K562 (cell line): Measurements from ENCODE around the gene TTLL11. TPM values are rescaled to one million over a fixed set of nuclear protein-coding genes. Genes with fewer than 3 reads are reported as not detected.

Experiments
- ATAC-seq: fragments of 200-7000 bp; cut with Tn5 transposase; 3 replicates; pipeline ENCODE4 v1.9.1; 2020; ENCODE audit warnings: moderate library complexity
- BruUV-seq: library from RNA; stranded (reverse); fragments of 400-500 nt; replicated peaks from 2 replicates; lab custom pipeline; 2021; lab: Mats Ljungman, UMichigan
- CTCF ChIA-PET: fragments of 300-600 bp; formaldehyde crosslinking; extraction: SDS; loops from one replicate; lab custom pipeline; 2021; ENCODE audit warnings: low intra/inter-chr PET ratio; lab: Yijun Ruan, JAX
- POLR2A ChIA-PET: fragments of 300-600, 350-650 bp; sonication (Branson Sonifier 250); formaldehyde crosslinking; extraction: SDS; loops from one replicate; lab custom pipeline; 2021; ENCODE audit warnings: antibody characterized with exemption, inconsistent platforms; lab: Yijun Ruan, JAX
- DNase-seq, 4 experiments: peaks; one replicate each; pipeline versions ENCODE4 v3.0.0 to v3.0.0-alpha.2; 2011 to 2018; ENCODE audit warnings: low spot score in 3 of 4, mixed read lengths in 3 of 4; ENCODE audit errors: extremely low read depth in 1 of 4
- FAIRE-seq: peaks from 2 replicates; lab custom pipeline; 2011; peaks lifted over from hg19 to GRCh38; lab: Jason Lieb, UNC
- H2AFZ ChIP-seq: 2 replicates; pipeline ENCODE4 v1.6.0; 2011; ENCODE audit warnings: low read depth, low read length, control low read depth, inconsistent platforms
- H3K27ac ChIP-seq: fragments of 200-600 bp; 3 replicates; pipeline ENCODE4 v1.8.0; 2011; ENCODE audit warnings: low read depth, mild to moderate bottlenecking, control low read depth, inconsistent platforms, low read length, moderate library complexity, mixed read lengths; ENCODE audit errors: extremely low read depth
- H3K27me3 ChIP-seq, 2 experiments: fragments of 300-600 bp in 1 of 2; 2 replicates in 1 of 2; 3 replicates in 1 of 2; pipeline versions ENCODE4 v1.6.0 to v1.8.0; 2011; ENCODE audit warnings: inconsistent platforms in 2 of 2, low read length in 2 of 2, mild to moderate bottlenecking in 1 of 2, mixed read lengths in 1 of 2, moderate library complexity in 1 of 2; ENCODE audit not compliant: control insufficient read depth in 2 of 2, insufficient read depth in 2 of 2
- H3K36me3 ChIP-seq: fragments of 300-600 bp; 3 replicates; pipeline ENCODE4 v1.8.0; 2011; ENCODE audit warnings: mild to moderate bottlenecking, low read length, inconsistent platforms; ENCODE audit not compliant: control insufficient read depth, insufficient read depth
- H3K4me1 ChIP-seq, 2 experiments: fragments of 200-600 bp in 1 of 2; replicated peaks in 1 of 2; 2 replicates in 1 of 2; 3 replicates in 1 of 2; pipeline versions ENCODE4 v1.5.1 to v1.8.0; 2011; ENCODE audit warnings: inconsistent platforms in 2 of 2, low read length in 2 of 2, mild to moderate bottlenecking in 1 of 2, mixed read lengths in 1 of 2, moderate library complexity in 1 of 2; ENCODE audit not compliant: control insufficient read depth in 2 of 2, insufficient read depth in 2 of 2
- H3K4me2 ChIP-seq: 2 replicates; pipeline ENCODE4 v1.6.1; 2011; ENCODE audit warnings: low read length, control low read depth, inconsistent platforms, mixed read lengths; ENCODE audit not compliant: insufficient read depth
- H3K4me3 ChIP-seq: fragments of 200-600 bp; sonication (generic), shearing (Covaris generic); 2 replicates; pipeline ENCODE4 v1.5.1; 2016; ENCODE audit warnings: control low read depth, inconsistent platforms
- H3K79me2 ChIP-seq: fragments of 200-600 bp; 3 replicates; pipeline ENCODE4 v1.8.0; 2011; ENCODE audit warnings: low read length, inconsistent platforms; ENCODE audit not compliant: control insufficient read depth, insufficient read depth
- H3K9ac ChIP-seq, 2 experiments: 2 replicates each; pipeline versions ENCODE4 v1.6.0 to v1.6.1; 2011; ENCODE audit warnings: low read depth in 2 of 2, low read length in 2 of 2, control low read depth in 1 of 2, inconsistent platforms in 1 of 2, mild to moderate bottlenecking in 1 of 2, mixed read lengths in 1 of 2; ENCODE audit not compliant: insufficient read depth in 1 of 2
- H3K9me1 ChIP-seq: one replicate; pipeline ENCODE4 v1.6.0; 2011; ENCODE audit warnings: inconsistent platforms, mild to moderate bottlenecking, low read length, moderate library complexity; ENCODE audit not compliant: control insufficient read depth, insufficient read depth
- H3K9me3 ChIP-seq: replicated peaks from 2 replicates; pipeline ENCODE4 v1.5.1; 2011; ENCODE audit warnings: low read depth, low read length, inconsistent platforms; ENCODE audit not compliant: control insufficient read depth, insufficient read depth
- H4K20me1 ChIP-seq: replicated peaks from 2 replicates; pipeline ENCODE4 v1.6.1; 2011; ENCODE audit warnings: low read length, inconsistent platforms, mixed read lengths; ENCODE audit not compliant: control insufficient read depth, insufficient read depth
- CCAR2 ChIP-seq: fragments of 200-400 bp; formaldehyde crosslinking; IDR thresholded peaks from 2 replicates; pipeline ENCODE4 v1.6.1; 2017; ENCODE audit warnings: mild to moderate bottlenecking, low read depth, low read length
- DACH1 ChIP-seq: fragments of 450-650 bp; IDR thresholded peaks from 2 replicates; pipeline ENCODE4 v1.6.1; 2018; ENCODE audit not compliant: partially characterized antibody
- FUS ChIP-seq: fragments of 200-400 bp; formaldehyde crosslinking; optimal IDR thresholded peaks from 2 replicates; pipeline ENCODE3; 2017; ENCODE audit warnings: low read depth, low read length
- GATA2 ChIP-seq: sonication (generic); formaldehyde crosslinking; IDR thresholded peaks from 2 replicates; pipeline ENCODE4 v1.4.0; 2020; ENCODE audit warnings: mild to moderate bottlenecking, missing genetic modification reagents
- HDAC8 ChIP-seq: fragments of 450-650 bp; IDR thresholded peaks from 2 replicates; pipeline ENCODE4 v1.6.1; 2016; ENCODE audit warnings: mild to moderate bottlenecking, missing genetic modification characterization, moderate library complexity, missing compliant biosample characterization
- JUN ChIP-seq, 2 experiments: sonication (generic) in 1 of 2; formaldehyde crosslinking in 1 of 2; IDR thresholded peaks; 2 replicates each; pipeline versions ENCODE4 v1.6.1 to v1.8.0; 2012 to 2022; ENCODE audit warnings: borderline replicate concordance in 2 of 2, mild to moderate bottlenecking in 2 of 2, improper control_type of control experiment in 1 of 2, low read depth in 1 of 2, low read length in 1 of 2, missing genetic modification reagents in 1 of 2
- NCOA6 ChIP-seq: fragments of 450-650 bp; IDR thresholded peaks from 2 replicates; pipeline ENCODE4 v1.6.1; 2017; ENCODE audit warnings: mild to moderate bottlenecking
- PHB2 ChIP-seq: fragments of 450-650 bp; IDR thresholded peaks from 2 replicates; pipeline ENCODE4 v1.6.1; 2017; ENCODE audit warnings: low read depth
- TAF15 ChIP-seq: fragments of 200-400 bp; formaldehyde crosslinking; IDR thresholded peaks from 2 replicates; pipeline ENCODE4 v1.6.1; 2017; ENCODE audit warnings: mild to moderate bottlenecking, low read depth, low read length, moderate library complexity
- ZKSCAN8 ChIP-seq: fragments of 200-800 bp; sonication (Bioruptor generic); IDR thresholded peaks from 2 replicates; pipeline ENCODE4 v1.6.1; 2016; ENCODE audit warnings: missing genetic modification characterization, missing compliant biosample characterization
- ZNF143 ChIP-seq: sonication (generic); formaldehyde crosslinking; IDR thresholded peaks from 2 replicates; pipeline ENCODE4 v1.9.0; 2022; ENCODE audit warnings: mild to moderate bottlenecking, missing genetic modification reagents
- ZNF324 ChIP-seq: fragments of 250-450 bp; sonication (Bioruptor Pico); IDR thresholded peaks from 2 replicates; pipeline ENCODE4 v1.4.0; 2020; ENCODE audit warnings: mild to moderate bottlenecking
- ZNF354B ChIP-seq: fragments of 250-450 bp; sonication (Bioruptor Pico); IDR thresholded peaks from 2 replicates; pipeline ENCODE4 v1.4.0; 2020
- ZNF445 ChIP-seq: fragments of 250-450 bp; sonication (Bioruptor Pico); IDR thresholded peaks from 2 replicates; pipeline ENCODE4 v1.4.0; 2020; ENCODE audit warnings: low read depth, mild to moderate bottlenecking, moderate library complexity
- ZNF584 ChIP-seq: fragments of 200-800 bp; sonication (Bioruptor generic); IDR thresholded peaks from 2 replicates; pipeline ENCODE4 v1.6.1; 2016; ENCODE audit warnings: low read depth, mild to moderate bottlenecking, missing genetic modification characterization, missing compliant biosample characterization
- WGBS: fragments of 100-300 bp; shearing (Covaris generic); methylation state at CpG from one replicate; pipeline ENCODE4 v1.1.6; 2016; ENCODE audit warnings: low coverage, mixed read lengths; ENCODE audit not compliant: insufficient coverage; ENCODE audit errors: missing lambda C conversion rate; 5-methylcytosine and 5-hydroxymethylcytosine counted together
- in situ Hi-C: fragments of 300-500 bp; cut with MboI; formaldehyde crosslinking; loops from 4 replicates; pipeline ENCODE4 v1.15.0; 2018; ENCODE audit warnings: inconsistent platforms, mixed read lengths
- intact Hi-C: fragments of 100-400 bp; cut with micrococcal nuclease; formaldehyde crosslinking; loops from 2 replicates; pipeline ENCODE4 v1.14.2; 2022
- polyA plus RNA-seq, 8 experiments: library from polyadenylated mRNA; depleted of rRNA in 4 of 8; stranded (reverse) in 5 of 8; unstranded in 3 of 8; fragments of >200 nt; fragmentation: Nextera tagmentation in 2 of 8; fragmentation: Illumina TruSeq in 1 of 8; extraction: Ambion mirVana in 2 of 8; extraction: Trizol in 1 of 8; gene quantifications; 2 replicates each; pipeline versions ENCODE4 v1.2.1 to v1.2.3, GENCODE V29; 2011 to 2014; ENCODE audit warnings: inconsistent platforms in 1 of 8, missing spikeins in 1 of 8
- total RNA-seq, 7 experiments: library from RNA; depleted of rRNA in 6 of 7; stranded (reverse); fragments of >200 nt in 6 of 7; fragmentation: Illumina TruSeq in 2 of 7; extraction: Trizol in 2 of 7; gene quantifications; 2 replicates each; pipeline versions ENCODE4 v1.2.1 to v1.2.3, GENCODE V29; 2011 to 2021; ENCODE audit warnings: low replicate concordance in 1 of 7
- TF ChIP-seq, protein P1 (sequence below): sonication (generic); formaldehyde crosslinking; IDR thresholded peaks from 2 replicates; pipeline ENCODE4 v1.4.0; 2020; ENCODE audit warnings: mild to moderate bottlenecking, missing genetic modification reagents
- TF ChIP-seq, protein P2 (sequence below), 2 experiments: IDR thresholded peaks in 1 of 2; conservative IDR thresholded peaks in 1 of 2; 2 replicates each; pipeline ENCODE4 v1.6.1; 2016; ENCODE audit warnings: low read depth in 2 of 2, mild to moderate bottlenecking in 1 of 2, missing compliant biosample characterization in 1 of 2, missing genetic modification characterization in 1 of 2, moderate library complexity in 1 of 2

Gene TTLL11
- total and polyA plus RNA-seq, 9 of the 15 experiments (the other 6 are each of a cell fraction or from before 2014, with no cell fraction given) = 0.83 to 4.4 (median 2.7) TPM

GRCh38 chr9:121870271-121870670 lies 222.8 kb downstream of the TTLL11 start:
- Histone ChIP-seq H3K79me2 (no peaks in the 10 kb centered on the region), H3K4me1 (no peaks in the 10 kb centered on the region), H3K4me2 (no peak overlapping the region), H2AFZ (no peak overlapping the region), H4K20me1 (no peaks in the 10 kb centered on the region; the same call in 1 of the 2 replicates), H3K9me1 (no peaks in the 10 kb centered on the region), H3K4me3 (no peak overlapping the region), H3K9ac (no peak overlapping the region), H3K36me3 (no peaks in the 10 kb centered on the region), H3K27ac (no peak overlapping the region), H3K27me3 (peaks cover 18 to 22% of the 10 kb centered on the region in 2 experiments), H3K9me3 (no peaks in the 10 kb centered on the region)
- ChIA-PET CTCF (no interaction called here), POLR2A (no interaction called here)
- no peak for FAIRE-seq
- 3% methylated on average over 10 of the region's 10 CpGs for WGBS
- ATAC-seq = no peak
- in situ Hi-C loops = no loop called here
- intact Hi-C loops = no loop called here
- no TSS peak for BruUV-seq
- DNase-seq = no peak
- TF ChIP-seq HDAC8 (tag) (no peak), ZNF445 (CRISPR knock-in tag) (no peak), CCAR2 (no peak), PHB2 (no peak), GATA2 (no peak), FUS (no peak), ZNF143 (CRISPR knock-in tag) (no peak), TAF15 (no peak), ZKSCAN8 (CRISPR knock-in tag) (no peak), ZNF584 (CRISPR knock-in tag) (no peak), ZNF324 (CRISPR knock-in tag) (no peak), ZNF354B (no peak), JUN (IDR thresholded peaks at IDR 0.05; ENCODE audit: borderline replicate concordance, low read depth, low read length) (no peak), JUN (CRISPR knock-in tag; IDR thresholded peaks at IDR 0.05; ENCODE audit: borderline replicate concordance) (no peak), NCOA6 (no peak), DACH1 (no peak)
- TF ChIP-seq, protein P1, sequence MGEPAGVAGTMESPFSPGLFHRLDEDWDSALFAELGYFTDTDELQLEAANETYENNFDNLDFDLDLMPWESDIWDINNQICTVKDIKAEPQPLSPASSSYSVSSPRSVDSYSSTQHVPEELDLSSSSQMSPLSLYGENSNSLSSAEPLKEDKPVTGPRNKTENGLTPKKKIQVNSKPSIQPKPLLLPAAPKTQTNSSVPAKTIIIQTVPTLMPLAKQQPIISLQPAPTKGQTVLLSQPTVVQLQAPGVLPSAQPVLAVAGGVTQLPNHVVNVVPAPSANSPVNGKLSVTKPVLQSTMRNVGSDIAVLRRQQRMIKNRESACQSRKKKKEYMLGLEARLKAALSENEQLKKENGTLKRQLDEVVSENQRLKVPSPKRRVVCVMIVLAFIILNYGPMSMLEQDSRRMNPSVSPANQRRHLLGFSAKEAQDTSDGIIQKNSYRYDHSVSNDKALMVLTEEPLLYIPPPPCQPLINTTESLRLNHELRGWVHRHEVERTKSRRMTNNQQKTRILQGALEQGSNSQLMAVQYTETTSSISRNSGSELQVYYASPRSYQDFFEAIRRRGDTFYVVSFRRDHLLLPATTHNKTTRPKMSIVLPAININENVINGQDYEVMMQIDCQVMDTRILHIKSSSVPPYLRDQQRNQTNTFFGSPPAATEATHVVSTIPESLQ (CRISPR knock-in tag) = no peak
- TF ChIP-seq, protein P2, sequence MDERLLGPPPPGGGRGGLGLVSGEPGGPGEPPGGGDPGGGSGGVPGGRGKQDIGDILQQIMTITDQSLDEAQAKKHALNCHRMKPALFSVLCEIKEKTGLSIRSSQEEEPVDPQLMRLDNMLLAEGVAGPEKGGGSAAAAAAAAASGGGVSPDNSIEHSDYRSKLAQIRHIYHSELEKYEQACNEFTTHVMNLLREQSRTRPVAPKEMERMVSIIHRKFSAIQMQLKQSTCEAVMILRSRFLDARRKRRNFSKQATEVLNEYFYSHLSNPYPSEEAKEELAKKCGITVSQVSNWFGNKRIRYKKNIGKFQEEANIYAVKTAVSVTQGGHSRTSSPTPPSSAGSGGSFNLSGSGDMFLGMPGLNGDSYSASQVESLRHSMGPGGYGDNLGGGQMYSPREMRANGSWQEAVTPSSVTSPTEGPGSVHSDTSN (CRISPR knock-in tag; IDR thresholded peaks at IDR 0.05; ENCODE audit: low read depth) = no peak
- TF ChIP-seq, protein P2 (tag; conservative IDR thresholded peaks at IDR 0.05; ENCODE audit: low read depth) = no peak
